ENCODE measurements around the gene DLK1.

DLK1 gene

DNA sequence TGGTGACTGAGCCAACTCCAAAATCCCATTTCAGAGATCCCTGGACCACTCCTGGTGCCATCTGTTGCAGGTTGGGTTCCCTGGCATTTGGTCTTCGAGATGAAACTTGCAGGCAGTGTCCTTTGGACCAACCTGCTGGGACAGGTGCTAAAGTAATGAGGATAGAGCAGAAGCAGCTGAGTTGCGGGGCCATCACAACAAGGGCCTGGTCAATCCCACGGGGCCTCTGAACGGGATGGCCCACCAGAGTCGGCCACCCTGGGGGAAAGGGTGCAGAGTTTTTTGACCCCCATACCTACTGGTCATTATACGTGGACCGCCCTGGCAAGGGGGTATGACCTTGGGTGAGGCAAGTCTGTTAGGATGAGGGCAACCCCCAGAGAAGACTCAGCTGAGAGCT lies 39.3 kb downstream of the DLK1 start:
- H3K27ac ChIP-seq = no peak overlapping the region
- CTCF ChIA-PET = no interaction called here
- TF ChIP-seq, protein P1, sequence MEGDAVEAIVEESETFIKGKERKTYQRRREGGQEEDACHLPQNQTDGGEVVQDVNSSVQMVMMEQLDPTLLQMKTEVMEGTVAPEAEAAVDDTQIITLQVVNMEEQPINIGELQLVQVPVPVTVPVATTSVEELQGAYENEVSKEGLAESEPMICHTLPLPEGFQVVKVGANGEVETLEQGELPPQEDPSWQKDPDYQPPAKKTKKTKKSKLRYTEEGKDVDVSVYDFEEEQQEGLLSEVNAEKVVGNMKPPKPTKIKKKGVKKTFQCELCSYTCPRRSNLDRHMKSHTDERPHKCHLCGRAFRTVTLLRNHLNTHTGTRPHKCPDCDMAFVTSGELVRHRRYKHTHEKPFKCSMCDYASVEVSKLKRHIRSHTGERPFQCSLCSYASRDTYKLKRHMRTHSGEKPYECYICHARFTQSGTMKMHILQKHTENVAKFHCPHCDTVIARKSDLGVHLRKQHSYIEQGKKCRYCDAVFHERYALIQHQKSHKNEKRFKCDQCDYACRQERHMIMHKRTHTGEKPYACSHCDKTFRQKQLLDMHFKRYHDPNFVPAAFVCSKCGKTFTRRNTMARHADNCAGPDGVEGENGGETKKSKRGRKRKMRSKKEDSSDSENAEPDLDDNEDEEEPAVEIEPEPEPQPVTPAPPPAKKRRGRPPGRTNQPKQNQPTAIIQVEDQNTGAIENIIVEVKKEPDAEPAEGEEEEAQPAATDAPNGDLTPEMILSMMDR (conservative IDR thresholded peaks at IDR 0.05; ENCODE audit: low read depth) = no peak
- no peak for DNase-seq (ENCODE audit: low spot score)
- POLR2A ChIA-PET (ENCODE audit: low non-redundant PET) = no interaction called here

DNA sequence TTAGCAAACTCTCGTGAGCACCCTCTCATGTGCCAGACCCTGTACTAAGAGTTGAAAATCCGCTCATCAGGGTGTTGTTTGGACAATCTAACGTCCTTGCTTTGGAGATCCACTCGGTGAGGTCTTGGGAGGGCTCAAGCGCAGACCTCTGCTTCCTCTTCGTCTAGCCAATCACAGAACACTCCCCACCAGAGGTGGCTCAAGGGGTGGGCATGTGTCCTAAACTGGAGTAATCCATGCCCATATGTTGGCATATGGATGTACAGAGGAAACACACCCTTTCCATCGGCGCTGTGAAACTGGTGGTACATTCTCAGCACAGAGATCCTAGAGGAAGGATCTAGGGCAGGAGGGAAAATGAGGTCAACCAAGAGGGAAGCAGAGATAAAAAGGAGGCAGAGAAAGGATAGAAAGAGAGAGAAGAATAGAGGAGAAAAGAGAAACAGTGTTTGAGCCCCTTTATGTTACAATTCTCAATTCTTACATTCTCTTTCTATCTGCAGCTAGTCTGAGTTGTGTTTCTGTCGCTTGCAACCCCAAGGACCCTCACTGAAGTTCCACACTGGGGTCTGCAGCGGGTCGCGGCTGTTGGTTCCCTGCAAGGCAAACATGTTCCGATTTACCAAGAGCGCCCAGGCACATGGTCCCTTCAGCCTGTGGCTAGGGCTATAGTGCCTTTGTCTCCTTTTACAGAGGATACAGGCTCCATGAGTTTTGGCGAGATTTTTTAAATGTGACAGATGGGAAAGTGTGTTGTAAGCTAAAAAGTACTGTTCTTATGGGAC lies 40.5 kb downstream of the DLK1 start:
- DNase-seq (ENCODE audit: low spot score) = no peak
- TF ChIP-seq, protein P1 (conservative IDR thresholded peaks at IDR 0.05; ENCODE audit: low read depth) = no peak
- H3K27ac ChIP-seq = no peak overlapping the region
- POLR2A ChIA-PET (ENCODE audit: low non-redundant PET) = no interaction called here
- CTCF ChIA-PET = no interaction called here

DNA sequence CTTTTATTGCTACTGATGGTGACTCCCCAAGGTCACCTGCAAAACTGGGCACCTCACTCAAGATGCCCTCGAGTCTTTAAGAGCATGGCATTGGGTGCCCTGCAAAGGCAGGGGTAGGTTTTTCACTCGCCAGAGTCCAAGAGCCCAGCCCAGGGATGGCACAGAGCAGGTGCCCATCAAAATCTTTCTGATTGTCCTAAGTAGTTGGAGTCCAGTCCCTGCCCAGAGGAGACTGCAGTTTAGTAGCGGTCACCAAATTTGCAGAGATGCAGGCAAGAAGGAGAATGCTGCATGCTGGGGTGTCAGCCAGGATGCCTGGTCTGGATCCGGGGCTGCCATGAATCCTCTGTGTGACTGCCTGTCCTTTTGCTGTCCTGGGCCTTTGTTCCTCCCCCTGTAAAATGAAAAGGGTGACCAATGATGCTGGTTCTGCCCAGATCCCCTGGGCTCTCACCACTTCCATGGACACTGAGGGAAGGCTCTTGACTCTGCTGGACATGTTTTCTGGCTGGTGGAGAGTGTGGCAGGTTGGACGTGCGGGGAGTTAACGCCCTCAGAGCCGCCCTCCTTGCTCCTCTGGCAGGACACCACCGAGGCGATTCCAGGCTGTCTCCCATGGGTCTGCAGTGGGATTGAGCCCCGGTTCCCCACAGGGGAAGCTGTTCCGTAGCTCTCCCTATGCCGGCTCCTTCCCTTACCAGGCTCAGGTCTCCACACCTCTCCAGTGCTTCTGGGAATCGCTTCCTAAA lies 41.3 kb downstream of the DLK1 start:
- CTCF ChIA-PET = no interaction called here
- no peak for DNase-seq (ENCODE audit: low spot score)
- TF ChIP-seq, protein P1 (conservative IDR thresholded peaks at IDR 0.05; ENCODE audit: low read depth) = no peak
- no peak overlapping the region for H3K27ac ChIP-seq
- POLR2A ChIA-PET (ENCODE audit: low non-redundant PET) = no interaction called here

DNA sequence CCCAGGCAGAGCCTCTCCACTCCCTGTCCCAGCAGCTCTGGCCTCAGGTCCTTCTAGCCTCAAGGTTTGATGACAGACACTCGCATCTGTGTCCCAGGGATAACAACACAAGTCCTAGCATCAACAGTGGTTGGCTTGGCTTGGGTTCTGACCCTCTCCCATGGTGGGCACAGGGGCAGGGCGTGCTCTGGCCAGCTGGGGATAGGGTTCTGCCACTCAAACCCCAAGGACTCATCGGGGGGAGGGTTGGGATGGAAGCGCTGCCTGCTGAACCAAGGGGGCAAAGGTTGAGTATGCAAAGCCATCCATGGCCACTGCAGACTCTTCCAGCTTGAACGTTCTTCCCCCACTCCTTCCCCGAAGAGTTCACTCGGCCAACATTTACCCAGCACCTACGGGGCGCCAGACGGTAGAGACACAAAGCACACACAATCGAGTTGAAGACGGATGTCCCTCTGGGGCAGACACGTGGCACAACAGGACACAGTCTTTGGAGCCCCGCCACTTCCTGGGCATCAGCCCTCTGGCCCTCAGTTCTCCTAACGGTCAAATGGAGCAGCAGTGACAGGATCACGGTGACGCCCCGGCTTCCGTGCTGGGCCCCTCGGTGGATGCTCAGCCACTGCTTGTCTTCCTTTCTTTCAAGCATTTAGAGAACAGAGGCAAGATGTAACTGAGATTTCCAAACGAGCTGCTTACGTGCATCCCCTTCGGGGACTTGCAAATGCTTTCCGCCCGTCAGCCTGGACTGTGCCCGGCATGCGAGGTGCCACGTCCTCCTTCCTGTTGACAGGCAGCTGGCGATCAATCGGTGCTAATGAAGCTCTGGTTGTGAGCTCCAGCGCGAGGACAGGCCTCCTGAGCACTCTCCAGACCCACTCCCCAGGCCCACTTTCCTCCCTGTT lies 42.6 kb downstream of the DLK1 start:
- no peak overlapping the region for H3K27ac ChIP-seq
- CTCF ChIA-PET = interaction anchor here (0.5 kb wide), 1 partner anchor 125 kb away, joined by 4 read pairs; no protein-coding TSS in a partner anchor
- no peak for DNase-seq (ENCODE audit: low spot score)
- TF ChIP-seq, protein P1 (conservative IDR thresholded peaks at IDR 0.05; ENCODE audit: low read depth) = no peak
- POLR2A ChIA-PET (ENCODE audit: low non-redundant PET) = no interaction called here

DNA sequence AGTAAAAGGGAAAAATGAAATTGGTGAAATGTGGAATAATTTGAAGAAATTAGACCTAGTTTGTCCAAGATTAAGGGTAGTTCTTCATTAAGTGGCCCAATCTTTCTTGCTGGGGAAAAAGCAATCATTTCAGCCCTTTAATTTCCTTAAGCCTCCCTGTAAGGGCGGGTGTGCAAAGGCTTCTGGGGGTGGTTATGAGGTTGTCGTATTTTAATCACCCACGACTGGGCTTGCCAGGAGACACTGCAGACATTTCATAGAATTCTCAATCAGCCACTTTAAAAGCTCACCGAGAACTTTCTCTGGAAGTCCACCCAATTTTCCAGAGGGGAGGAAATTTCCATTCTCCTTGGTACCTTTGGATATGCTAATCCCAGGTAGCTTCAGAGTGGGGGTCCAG lies 43.4 kb downstream of the DLK1 start:
- POLR2A ChIA-PET (ENCODE audit: low non-redundant PET) = no interaction called here
- DNase-seq (ENCODE audit: low spot score) = no peak
- CTCF ChIA-PET = no interaction called here
- H3K27ac ChIP-seq = no peak overlapping the region
- TF ChIP-seq, protein P1 (conservative IDR thresholded peaks at IDR 0.05; ENCODE audit: low read depth) = no peak

DNA sequence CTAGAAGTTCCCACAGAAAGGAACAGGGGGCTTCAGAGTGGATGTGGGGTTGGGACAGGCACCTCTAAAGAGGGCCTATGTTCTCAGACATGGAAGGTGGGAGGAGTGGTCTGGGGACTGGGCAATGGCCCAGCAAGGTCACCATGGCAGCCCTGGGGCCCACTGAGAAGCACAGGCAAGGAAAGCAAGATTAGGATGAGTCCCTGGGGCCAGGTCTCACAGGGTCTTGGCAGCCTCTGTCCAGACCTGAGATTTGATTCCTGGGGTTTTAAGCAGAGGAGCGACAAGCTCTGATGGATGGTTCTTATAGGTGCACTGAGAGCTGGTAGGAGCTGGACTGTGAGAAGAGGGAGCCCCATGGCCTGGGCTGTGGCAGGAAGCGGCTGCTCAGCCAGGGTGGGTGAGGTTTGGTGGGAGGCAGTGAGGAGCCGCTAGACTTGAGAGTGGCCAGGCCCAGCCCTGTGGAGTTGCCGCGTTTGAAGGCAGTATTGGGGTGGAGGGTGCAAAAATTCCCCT lies 44.0 kb downstream of the DLK1 start:
- CTCF ChIA-PET = no interaction called here
- DNase-seq (ENCODE audit: low spot score) = no peak
- H3K27ac ChIP-seq = no peak overlapping the region
- TF ChIP-seq, protein P1 (conservative IDR thresholded peaks at IDR 0.05; ENCODE audit: low read depth) = no peak
- POLR2A ChIA-PET (ENCODE audit: low non-redundant PET) = no interaction called here

All from RWPE1 (cell line).